BLaER1 (cell line): ENCODE measurements around the gene SDK1.
A peak's percentile ranks its signal among the peaks of the same experiment; 100 is the strongest.

Experiments used
- H3K27ac ChIP-seq: shearing (Covaris generic); formaldehyde crosslinking; 2 replicates; pipeline ENCODE4 v1.8.1; 2022
- H3K27me3 ChIP-seq: shearing (Covaris generic); formaldehyde crosslinking; 2 replicates; pipeline ENCODE4 v1.8.1; 2022
- H3K36me3 ChIP-seq: shearing (Covaris generic); formaldehyde crosslinking; 2 replicates; pipeline ENCODE4 v1.8.1; 2022
- H3K4me1 ChIP-seq: shearing (Covaris generic); formaldehyde crosslinking; 2 replicates; pipeline ENCODE4 v1.8.1; 2022
- H3K4me2 ChIP-seq: shearing (Covaris generic); formaldehyde crosslinking; 2 replicates; pipeline ENCODE4 v1.8.1; 2022
- H3K4me3 ChIP-seq: shearing (Covaris generic); formaldehyde crosslinking; 2 replicates; pipeline ENCODE4 v1.8.1; 2022
- H3K9ac ChIP-seq: shearing (Covaris generic); formaldehyde crosslinking; 2 replicates; pipeline ENCODE4 v1.8.1; 2022
- H3K9me3 ChIP-seq: shearing (Covaris generic); formaldehyde crosslinking; 2 replicates; pipeline ENCODE4 v1.8.1; 2022
- H4K20me1 ChIP-seq: shearing (Covaris generic); formaldehyde crosslinking; 2 replicates; pipeline ENCODE4 v1.8.1; 2022
- Cebpa-rat ChIP-seq: shearing (Covaris generic); IDR thresholded peaks from 2 replicates; pipeline ENCODE4 v1.8.1; 2022

SDK1 gene

GRCh38 chr7:3285652-3286051 is 15.4 kb upstream of the SDK1 start:
- no peaks in the 10 kb centered on the region for H3K36me3 ChIP-seq
- H3K27ac ChIP-seq, result no peak overlapping the region
- TF ChIP-seq Cebpa-rat, result no peak
- no peaks in the 10 kb centered on the region; the same call in 1 of the 2 replicates for H3K9me3 ChIP-seq
- H3K4me2 ChIP-seq, result no peak overlapping the region
- H3K4me3 ChIP-seq, result no peak overlapping the region
- no peaks in the 10 kb centered on the region for H3K4me1 ChIP-seq
- no peak overlapping the region for H3K9ac ChIP-seq
- H3K27me3 ChIP-seq, result no peaks in the 10 kb centered on the region
- no peaks in the 10 kb centered on the region for H4K20me1 ChIP-seq

- Histone ChIP-seq H3K9me3 (no peaks in the 10 kb centered on the region; the same call in 1 of the 2 replicates), H3K4me3 (no peak overlapping the region)
- TF ChIP-seq Cebpa-rat, result no peak
Measured at GRCh38 chr7:3289996-3290395, 11.1 kb upstream of the SDK1 start.

GRCh38 chr7:3292694-3293093 is 8.4 kb upstream of the SDK1 start:
- Histone ChIP-seq H3K4me3 (no peak overlapping the region), H3K9me3 (no peaks in the 10 kb centered on the region; the same call in 1 of the 2 replicates), H4K20me1 (no peaks in the 10 kb centered on the region), H3K27me3 (no peaks in the 10 kb centered on the region), H3K27ac (no peak overlapping the region), H3K4me2 (no peak overlapping the region), H3K9ac (no peak overlapping the region), H3K4me1 (no peaks in the 10 kb centered on the region), H3K36me3 (no peaks in the 10 kb centered on the region)
- TF ChIP-seq Cebpa-rat, result no peak

More at GRCh38 chr7:3289996-3290395, 11.1 kb upstream of the SDK1 start:
- Histone ChIP-seq H3K27ac (no peak overlapping the region), H3K27me3 (no peaks in the 10 kb centered on the region), H3K4me2 (no peak overlapping the region), H4K20me1 (no peaks in the 10 kb centered on the region), H3K4me1 (no peaks in the 10 kb centered on the region), H3K36me3 (no peaks in the 10 kb centered on the region), H3K9ac (no peak overlapping the region)

GRCh38 chr7:3294432-3295100 is 6.5 kb upstream of the SDK1 start:
- Histone ChIP-seq H3K4me2 (no peak overlapping the region), H3K36me3 (no peaks in the 10 kb centered on the region), H3K9me3 (no peaks in the 10 kb centered on the region), H4K20me1 (no peaks in the 10 kb centered on the region), H3K4me3 (no peak overlapping the region), H3K4me1 (no peaks in the 10 kb centered on the region), H3K27me3 (no peaks in the 10 kb centered on the region), H3K27ac (no peak overlapping the region), H3K9ac (no peak overlapping the region)
- no peak for TF ChIP-seq Cebpa-rat

- Histone ChIP-seq H4K20me1 (0 out of 2 replicates have a peak, but pooled peaks cover 5% of the 10 kb centered on the region), H3K27ac (no peak overlapping the region), H3K9me3 (no peaks in the 10 kb centered on the region), H3K4me2 (no peak overlapping the region), H3K9ac (no peak overlapping the region), H3K27me3 (peaks cover 12% of the 10 kb centered on the region), H3K4me1 (peaks cover 6% of the 10 kb centered on the region), H3K36me3 (no peaks in the 10 kb centered on the region), H3K4me3 (no peak overlapping the region)
- TF ChIP-seq Cebpa-rat, result no peak
Measured at GRCh38 chr7:3297105-3297819, 3.8 kb upstream of the SDK1 start.

GRCh38 chr7:3300221-3300650 is 816 bp upstream of the SDK1 start:
- Histone ChIP-seq H3K27me3 (peaks cover 26% of the 10 kb centered on the region), H3K36me3 (no peaks in the 10 kb centered on the region), H3K9ac (no peak overlapping the region), H3K4me1 (peaks cover 6% of the 10 kb centered on the region), H3K27ac (no peak overlapping the region), H3K4me3 (peak overlapping the region; percentile 80), H3K9me3 (no peaks in the 10 kb centered on the region), H3K4me2 (peak overlapping the region; percentile 99), H4K20me1 (0 out of 2 replicates have a peak, but pooled peaks cover 5% of the 10 kb centered on the region)
- TF ChIP-seq Cebpa-rat, result no peak

GRCh38 chr7:3301449-3301731 is 338 bp downstream of the SDK1 start:
- H3K4me1 ChIP-seq, result peaks cover 6% of the 10 kb centered on the region
- H3K9me3 ChIP-seq, result no peaks in the 10 kb centered on the region
- no peak for TF ChIP-seq Cebpa-rat
- peak overlapping the region; percentile 62 for H3K9ac ChIP-seq
- no peak overlapping the region for H3K27ac ChIP-seq
- no peaks in the 10 kb centered on the region for H3K36me3 ChIP-seq
- 0 out of 2 replicates have a peak, but pooled peaks cover 5% of the 10 kb centered on the region for H4K20me1 ChIP-seq
- H3K4me2 ChIP-seq, result peak overlapping the region; percentile 99
- peak overlapping the region; percentile 80 for H3K4me3 ChIP-seq
- peaks cover 26% of the 10 kb centered on the region for H3K27me3 ChIP-seq

GRCh38 chr7:3301831-3302618 is 973 bp downstream of the SDK1 start:
- no peak for TF ChIP-seq Cebpa-rat
- Histone ChIP-seq H3K4me2 (peak overlapping the region; percentile 99), H4K20me1 (0 out of 2 replicates have a peak, but pooled peaks cover 5% of the 10 kb centered on the region), H3K27me3 (peaks cover 26% of the 10 kb centered on the region), H3K4me1 (peaks cover 6% of the 10 kb centered on the region), H3K9ac (0 out of 2 replicates have a peak overlapping the region, but pooled peaks have one; percentile 40), H3K9me3 (no peaks in the 10 kb centered on the region), H3K36me3 (no peaks in the 10 kb centered on the region), H3K4me3 (peak overlapping the region; percentile 80), H3K27ac (no peak overlapping the region)

- H3K4me3 ChIP-seq, result no peak overlapping the region
- no peak for TF ChIP-seq Cebpa-rat
- peak overlapping the region; percentile 99; the same call in 1 of the 2 replicates for H3K4me2 ChIP-seq
- H3K36me3 ChIP-seq, result no peaks in the 10 kb centered on the region
- H3K9ac ChIP-seq, result no peak overlapping the region
- no peaks in the 10 kb centered on the region for H3K9me3 ChIP-seq
- peaks cover 26% of the 10 kb centered on the region for H3K27me3 ChIP-seq
- 0 out of 2 replicates have a peak, but pooled peaks cover 5% of the 10 kb centered on the region for H4K20me1 ChIP-seq
- H3K4me1 ChIP-seq, result peaks cover 6% of the 10 kb centered on the region
- H3K27ac ChIP-seq, result no peak overlapping the region
Measured at GRCh38 chr7:3302681-3303320, 1.7 kb downstream of the SDK1 start.
